Testis (tissue), 2 donors: ENCODE data around the gene KCNAB3.

ENCODE experiments used
- POLR2A ChIP-seq: fragments of 450-650 bp; IDR thresholded peaks from one replicate; pipeline ENCODE4 v1.6.1; 2017; ENCODE audit warnings: antibody characterized with exemption, mild to moderate bottlenecking, moderate library complexity
- TF ChIP-seq, protein P1 (sequence below), 3 experiments: fragments of 450-650 bp in 2 of 3; fragments of 200-600 bp in 1 of 3; sonication (generic) in 1 of 3; IDR thresholded peaks; one replicate each; pipeline ENCODE4 v1.5.1; 2016 to 2019; ENCODE audit warnings: antibody characterized with exemption in 3 of 3, mild to moderate bottlenecking in 2 of 3, moderate library complexity in 1 of 3

- TF ChIP-seq, protein P1, sequence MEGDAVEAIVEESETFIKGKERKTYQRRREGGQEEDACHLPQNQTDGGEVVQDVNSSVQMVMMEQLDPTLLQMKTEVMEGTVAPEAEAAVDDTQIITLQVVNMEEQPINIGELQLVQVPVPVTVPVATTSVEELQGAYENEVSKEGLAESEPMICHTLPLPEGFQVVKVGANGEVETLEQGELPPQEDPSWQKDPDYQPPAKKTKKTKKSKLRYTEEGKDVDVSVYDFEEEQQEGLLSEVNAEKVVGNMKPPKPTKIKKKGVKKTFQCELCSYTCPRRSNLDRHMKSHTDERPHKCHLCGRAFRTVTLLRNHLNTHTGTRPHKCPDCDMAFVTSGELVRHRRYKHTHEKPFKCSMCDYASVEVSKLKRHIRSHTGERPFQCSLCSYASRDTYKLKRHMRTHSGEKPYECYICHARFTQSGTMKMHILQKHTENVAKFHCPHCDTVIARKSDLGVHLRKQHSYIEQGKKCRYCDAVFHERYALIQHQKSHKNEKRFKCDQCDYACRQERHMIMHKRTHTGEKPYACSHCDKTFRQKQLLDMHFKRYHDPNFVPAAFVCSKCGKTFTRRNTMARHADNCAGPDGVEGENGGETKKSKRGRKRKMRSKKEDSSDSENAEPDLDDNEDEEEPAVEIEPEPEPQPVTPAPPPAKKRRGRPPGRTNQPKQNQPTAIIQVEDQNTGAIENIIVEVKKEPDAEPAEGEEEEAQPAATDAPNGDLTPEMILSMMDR (IDR thresholded peaks at IDR 0.05): peak in 2 of 3 experiments; percentile 42
- TF ChIP-seq POLR2A: no peak
Observed at GRCh38 chr17:7912927-7913524, 16.6 kb downstream of the KCNAB3 start.
